A549 (cell line): ENCODE results near the gene ZNF398. TPM values are rescaled to one million over a fixed set of nuclear protein-coding genes. Genes with fewer than 3 reads are reported as not detected.

ENCODE experiments used
- ATAC-seq, 2 experiments: fragments of 200-7000 bp in 1 of 2; fragments of >200 bp in 1 of 2; cut with Nextera tagmentation in 1 of 2; cut with Tn5 transposase in 1 of 2; 3 replicates each; pipeline versions ENCODE4 v1.8.0 to v1.9.1; 2018 to 2020; ENCODE audit warnings: mild to moderate bottlenecking in 1 of 2, moderate library complexity in 1 of 2
- CTCF ChIA-PET: fragments of 300-600 bp; sonication (Branson Sonifier 250); formaldehyde crosslinking; extraction: SDS; loops from one replicate; lab custom pipeline; 2021; ENCODE audit warnings: antibody characterized with exemption, inconsistent platforms; lab: Yijun Ruan, JAX
- POLR2A ChIA-PET: fragments of 350-600 bp; formaldehyde crosslinking; extraction: SDS; loops from one replicate; lab custom pipeline; 2021; ENCODE audit warnings: antibody characterized with exemption, inconsistent platforms; lab: Yijun Ruan, JAX
- DNase-seq, 2 experiments: peaks; one replicate each; pipeline versions ENCODE4 v3.0.0 to v3.0.0-alpha.2; 2011 to 2016; ENCODE audit warnings: low read depth in 1 of 2, low spot score in 1 of 2
- FAIRE-seq: peaks from 2 replicates; lab custom pipeline; 2011; peaks lifted over from hg19 to GRCh38; lab: Jason Lieb, UNC
- H3K27ac ChIP-seq, 2 experiments: fragments of >200 bp; sonication (Bioruptor Twin); formaldehyde crosslinking; 3 replicates each; pipeline ENCODE4 v1.5.1; 2016 to 2017
- H3K4me1 ChIP-seq: fragments of >200 bp; sonication (Bioruptor Twin); formaldehyde crosslinking; 3 replicates; pipeline ENCODE4 v1.6.1; 2016
- H3K4me2 ChIP-seq: fragments of >200 bp; sonication (Bioruptor Twin); formaldehyde crosslinking; 3 replicates; pipeline ENCODE4 v1.6.1; 2016
- H3K4me3 ChIP-seq: fragments of >200 bp; sonication (Bioruptor Twin); formaldehyde crosslinking; 3 replicates; pipeline ENCODE4 v1.5.1; 2016
- H3K9me3 ChIP-seq: fragments of >200 bp; sonication (Bioruptor Twin); formaldehyde crosslinking; 3 replicates; pipeline ENCODE4 v1.6.1; 2016
- EHF ChIP-seq: fragments of 250-450 bp; sonication (Bioruptor Pico); IDR thresholded peaks from 2 replicates; pipeline ENCODE4 v1.5.0; 2020; ENCODE audit warnings: mild to moderate bottlenecking
- FOSB ChIP-seq: fragments of 250-450 bp; sonication (Bioruptor Pico); IDR thresholded peaks from 2 replicates; pipeline ENCODE4 v1.5.0; 2020; ENCODE audit warnings: mild to moderate bottlenecking, moderate library complexity
- FOSL2 ChIP-seq, 2 experiments: fragments of 450-650 bp in 1 of 2; fragments of >200 bp in 1 of 2; sonication (Bioruptor Twin) in 1 of 2; formaldehyde crosslinking; IDR thresholded peaks; 2 replicates each; pipeline versions ENCODE4 v1.5.0 to v1.6.1; 2016 to 2020; ENCODE audit warnings: mild to moderate bottlenecking in 1 of 2, moderate library complexity in 1 of 2
- HDAC2 ChIP-seq: fragments of 200-600 bp; sonication (generic); IDR thresholded peaks from 2 replicates; pipeline ENCODE4 v1.6.1; 2016
- HOXA7 ChIP-seq: fragments of 250-450 bp; sonication (Bioruptor Pico); IDR thresholded peaks from 2 replicates; pipeline ENCODE4 v1.5.0; 2020; ENCODE audit warnings: mild to moderate bottlenecking, moderate library complexity
- HOXB5 ChIP-seq: fragments of 250-450 bp; sonication (Bioruptor Pico); IDR thresholded peaks from 2 replicates; pipeline ENCODE4 v1.5.0; 2020; ENCODE audit warnings: mild to moderate bottlenecking, moderate library complexity
- JUNB ChIP-seq: fragments of >200 bp; sonication (Bioruptor Twin); formaldehyde crosslinking; IDR thresholded peaks from 2 replicates; pipeline ENCODE4 v1.6.1; 2016
- MAZ ChIP-seq: fragments of 150-350 bp; IDR thresholded peaks from 2 replicates; pipeline ENCODE4 v1.6.1; 2014; ENCODE audit warnings: antibody characterized with exemption, low read depth, low read length, borderline replicate concordance
- MYC ChIP-seq: IDR thresholded peaks from 2 replicates; pipeline ENCODE4 v1.6.1; 2012; ENCODE audit warnings: mild to moderate bottlenecking, inconsistent platforms, low read length, improper control_type of control experiment, borderline replicate concordance
- NFE2L2 ChIP-seq: fragments of 150-350 bp; conservative IDR thresholded peaks from 2 replicates; pipeline ENCODE4 v1.6.1; 2014; ENCODE audit warnings: low read length
- PHF8 ChIP-seq: fragments of 200-600 bp; sonication (generic); IDR thresholded peaks from 2 replicates; pipeline ENCODE4 v1.6.1; 2016; ENCODE audit warnings: low read depth, mild to moderate bottlenecking, antibody characterized with exemption, moderate library complexity, borderline replicate concordance
- RAD21 ChIP-seq, 2 experiments: fragments of >200 bp in 1 of 2; sonication (Bioruptor Twin) in 1 of 2; formaldehyde crosslinking in 1 of 2; IDR thresholded peaks in 1 of 2; conservative IDR thresholded peaks in 1 of 2; 2 replicates in 1 of 2; 3 replicates in 1 of 2; pipeline ENCODE4 v1.6.1; 2012 to 2018; ENCODE audit warnings: inconsistent platforms in 1 of 2
- RCOR1 ChIP-seq: fragments of 150-350 bp; IDR thresholded peaks from 2 replicates; pipeline ENCODE4 v1.6.1; 2014; ENCODE audit warnings: antibody characterized with exemption, low read length, low read depth
- RNF2 ChIP-seq: fragments of 200-600 bp; sonication (generic); IDR thresholded peaks from 2 replicates; pipeline ENCODE4 v1.6.1; 2016; ENCODE audit warnings: low read depth, mild to moderate bottlenecking, antibody characterized with exemption, moderate library complexity, borderline replicate concordance
- ZFP36 ChIP-seq: fragments of 450-650 bp; IDR thresholded peaks from 2 replicates; pipeline ENCODE4 v1.6.1; 2014; ENCODE audit warnings: borderline replicate concordance; ENCODE audit not compliant: partially characterized antibody
- ZSCAN20 ChIP-seq: fragments of 250-450 bp; sonication (Bioruptor Pico); IDR thresholded peaks from 2 replicates; pipeline ENCODE4 v1.8.0; 2022; ENCODE audit warnings: mild to moderate bottlenecking, moderate library complexity
- WGBS: methylation state at CpG from one replicate; pipeline ENCODE4 v1.1.6; 2017; ENCODE audit errors: missing lambda C conversion rate; 5-methylcytosine and 5-hydroxymethylcytosine counted together
- polyA plus RNA-seq, 4 experiments: library from polyadenylated mRNA; depleted of rRNA in 3 of 4; stranded (reverse); fragments of >200 nt; fragmentation: RNase III in 1 of 4; extraction: RNeasy Plus Mini Kit Qiagen cat#74134 plus additional on column Dnase treatment in 1 of 4; gene quantifications; 2 replicates in 3 of 4; 3 replicates in 1 of 4; pipeline ENCODE4 v1.2.3, GENCODE V29; 2011 to 2017
- TF ChIP-seq, protein P1 (sequence below): fragments of 250-450 bp; sonication (Bioruptor Pico); IDR thresholded peaks from 2 replicates; pipeline ENCODE4 v1.5.0; 2021; ENCODE audit warnings: mild to moderate bottlenecking, moderate library complexity, borderline replicate concordance
- TF ChIP-seq, protein P2 (sequence below): fragments of 200-600 bp; sonication (generic); IDR thresholded peaks from 2 replicates; pipeline ENCODE4 v1.6.1; 2016; ENCODE audit warnings: antibody characterized with exemption, mild to moderate bottlenecking, moderate library complexity
- TF ChIP-seq, protein P3 (sequence below): fragments of >200 bp; sonication (Bioruptor Twin); formaldehyde crosslinking; IDR thresholded peaks from 3 replicates; pipeline ENCODE4 v1.6.1; 2016
- TF ChIP-seq, protein P4 (sequence below): fragments of >200 bp; sonication (Bioruptor Twin); formaldehyde crosslinking; IDR thresholded peaks from 3 replicates; pipeline ENCODE4 v1.5.1; 2016

ZNF398 gene
- polyA plus RNA-seq, 2 of the 4 experiments (the other 2 are of a cell fraction): 6.6 to 8.1 TPM

- TF ChIP-seq, protein P1, sequence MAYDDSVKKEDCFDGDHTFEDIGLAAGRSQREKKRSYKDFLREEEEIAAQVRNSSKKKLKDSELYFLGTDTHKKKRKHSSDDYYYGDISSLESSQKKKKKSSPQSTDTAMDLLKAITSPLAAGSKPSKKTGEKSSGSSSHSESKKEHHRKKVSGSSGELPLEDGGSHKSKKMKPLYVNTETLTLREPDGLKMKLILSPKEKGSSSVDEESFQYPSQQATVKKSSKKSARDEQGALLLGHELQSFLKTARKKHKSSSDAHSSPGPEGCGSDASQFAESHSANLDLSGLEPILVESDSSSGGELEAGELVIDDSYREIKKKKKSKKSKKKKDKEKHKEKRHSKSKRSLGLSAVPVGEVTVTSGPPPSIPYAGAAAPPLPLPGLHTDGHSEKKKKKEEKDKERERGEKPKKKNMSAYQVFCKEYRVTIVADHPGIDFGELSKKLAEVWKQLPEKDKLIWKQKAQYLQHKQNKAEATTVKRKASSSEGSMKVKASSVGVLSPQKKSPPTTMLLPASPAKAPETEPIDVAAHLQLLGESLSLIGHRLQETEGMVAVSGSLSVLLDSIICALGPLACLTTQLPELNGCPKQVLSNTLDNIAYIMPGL (CRISPR knock-in tag): no peak
- TF ChIP-seq ZFP36 (no peak), RNF2 (no peak)
Observed at GRCh38 chr7:149102666-149103065, 44.6 kb upstream of the ZNF398 start (continued).

- H3K4me1 ChIP-seq: no peaks in the 10 kb centered on the region
Observed at GRCh38 chr7:149103424-149103823, 43.8 kb upstream of the ZNF398 start.

GRCh38 chr7:149104214-149104613, 43.0 kb upstream of the ZNF398 start:
- H3K27ac ChIP-seq: no peak overlapping the region
- TF ChIP-seq JUNB (no peak), RAD21 (conservative IDR thresholded peaks at IDR 0.05 in 1 of 2, IDR thresholded peaks at IDR 0.05 in 1 of 2) (no peak)
- TF ChIP-seq, protein P2, sequence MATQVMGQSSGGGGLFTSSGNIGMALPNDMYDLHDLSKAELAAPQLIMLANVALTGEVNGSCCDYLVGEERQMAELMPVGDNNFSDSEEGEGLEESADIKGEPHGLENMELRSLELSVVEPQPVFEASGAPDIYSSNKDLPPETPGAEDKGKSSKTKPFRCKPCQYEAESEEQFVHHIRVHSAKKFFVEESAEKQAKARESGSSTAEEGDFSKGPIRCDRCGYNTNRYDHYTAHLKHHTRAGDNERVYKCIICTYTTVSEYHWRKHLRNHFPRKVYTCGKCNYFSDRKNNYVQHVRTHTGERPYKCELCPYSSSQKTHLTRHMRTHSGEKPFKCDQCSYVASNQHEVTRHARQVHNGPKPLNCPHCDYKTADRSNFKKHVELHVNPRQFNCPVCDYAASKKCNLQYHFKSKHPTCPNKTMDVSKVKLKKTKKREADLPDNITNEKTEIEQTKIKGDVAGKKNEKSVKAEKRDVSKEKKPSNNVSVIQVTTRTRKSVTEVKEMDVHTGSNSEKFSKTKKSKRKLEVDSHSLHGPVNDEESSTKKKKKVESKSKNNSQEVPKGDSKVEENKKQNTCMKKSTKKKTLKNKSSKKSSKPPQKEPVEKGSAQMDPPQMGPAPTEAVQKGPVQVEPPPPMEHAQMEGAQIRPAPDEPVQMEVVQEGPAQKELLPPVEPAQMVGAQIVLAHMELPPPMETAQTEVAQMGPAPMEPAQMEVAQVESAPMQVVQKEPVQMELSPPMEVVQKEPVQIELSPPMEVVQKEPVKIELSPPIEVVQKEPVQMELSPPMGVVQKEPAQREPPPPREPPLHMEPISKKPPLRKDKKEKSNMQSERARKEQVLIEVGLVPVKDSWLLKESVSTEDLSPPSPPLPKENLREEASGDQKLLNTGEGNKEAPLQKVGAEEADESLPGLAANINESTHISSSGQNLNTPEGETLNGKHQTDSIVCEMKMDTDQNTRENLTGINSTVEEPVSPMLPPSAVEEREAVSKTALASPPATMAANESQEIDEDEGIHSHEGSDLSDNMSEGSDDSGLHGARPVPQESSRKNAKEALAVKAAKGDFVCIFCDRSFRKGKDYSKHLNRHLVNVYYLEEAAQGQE: no peak
- POLR2A ChIA-PET: no interaction called here
- no peak overlapping the region for H3K4me3 ChIP-seq
- WGBS: 94% methylated on average over 35 of the region's 35 CpGs
- H3K9me3 ChIP-seq: no peaks in the 10 kb centered on the region
- no peak for FAIRE-seq
- no peak overlapping the region for H3K4me2 ChIP-seq
- DNase-seq: no peak
- H3K4me1 ChIP-seq: no peaks in the 10 kb centered on the region
- ATAC-seq: no peak
- CTCF ChIA-PET: interaction anchor here (1.0 to 6.7 kb wide), 4 partner anchors 22 to 153 kb away, joined by 3 to 32 read pairs (median 8); partner anchors contain the start of gene ZNF425

More at GRCh38 chr7:149103424-149103823, 43.8 kb upstream of the ZNF398 start:
- FAIRE-seq: no peak
- Histone ChIP-seq H3K4me2 (no peak overlapping the region), H3K9me3 (no peaks in the 10 kb centered on the region)
- CTCF ChIA-PET: interaction anchor here (1.0 to 6.7 kb wide), 3 partner anchors 23 to 43 kb away, joined by 4 to 32 read pairs (median 11); partner anchors contain the start of gene ZNF425
- 76% methylated on average over 8 of the region's 9 CpGs for WGBS
- no peak for TF ChIP-seq RAD21 (conservative IDR thresholded peaks at IDR 0.05 in 1 of 2, IDR thresholded peaks at IDR 0.05 in 1 of 2)
- no peak for TF ChIP-seq FOSL2 (IDR thresholded peaks at IDR 0.05)
- no peak for TF ChIP-seq FOSL2 (CRISPR knock-in tag; IDR thresholded peaks at IDR 0.05)
- TF ChIP-seq, protein P3, sequence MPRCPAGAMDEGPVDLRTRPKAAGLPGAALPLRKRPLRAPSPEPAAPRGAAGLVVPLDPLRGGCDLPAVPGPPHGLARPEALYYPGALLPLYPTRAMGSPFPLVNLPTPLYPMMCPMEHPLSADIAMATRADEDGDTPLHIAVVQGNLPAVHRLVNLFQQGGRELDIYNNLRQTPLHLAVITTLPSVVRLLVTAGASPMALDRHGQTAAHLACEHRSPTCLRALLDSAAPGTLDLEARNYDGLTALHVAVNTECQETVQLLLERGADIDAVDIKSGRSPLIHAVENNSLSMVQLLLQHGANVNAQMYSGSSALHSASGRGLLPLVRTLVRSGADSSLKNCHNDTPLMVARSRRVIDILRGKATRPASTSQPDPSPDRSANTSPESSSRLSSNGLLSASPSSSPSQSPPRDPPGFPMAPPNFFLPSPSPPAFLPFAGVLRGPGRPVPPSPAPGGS: no peak
- TF ChIP-seq PHF8: no peak
- TF ChIP-seq MAZ: no peak
- TF ChIP-seq, protein P4, sequence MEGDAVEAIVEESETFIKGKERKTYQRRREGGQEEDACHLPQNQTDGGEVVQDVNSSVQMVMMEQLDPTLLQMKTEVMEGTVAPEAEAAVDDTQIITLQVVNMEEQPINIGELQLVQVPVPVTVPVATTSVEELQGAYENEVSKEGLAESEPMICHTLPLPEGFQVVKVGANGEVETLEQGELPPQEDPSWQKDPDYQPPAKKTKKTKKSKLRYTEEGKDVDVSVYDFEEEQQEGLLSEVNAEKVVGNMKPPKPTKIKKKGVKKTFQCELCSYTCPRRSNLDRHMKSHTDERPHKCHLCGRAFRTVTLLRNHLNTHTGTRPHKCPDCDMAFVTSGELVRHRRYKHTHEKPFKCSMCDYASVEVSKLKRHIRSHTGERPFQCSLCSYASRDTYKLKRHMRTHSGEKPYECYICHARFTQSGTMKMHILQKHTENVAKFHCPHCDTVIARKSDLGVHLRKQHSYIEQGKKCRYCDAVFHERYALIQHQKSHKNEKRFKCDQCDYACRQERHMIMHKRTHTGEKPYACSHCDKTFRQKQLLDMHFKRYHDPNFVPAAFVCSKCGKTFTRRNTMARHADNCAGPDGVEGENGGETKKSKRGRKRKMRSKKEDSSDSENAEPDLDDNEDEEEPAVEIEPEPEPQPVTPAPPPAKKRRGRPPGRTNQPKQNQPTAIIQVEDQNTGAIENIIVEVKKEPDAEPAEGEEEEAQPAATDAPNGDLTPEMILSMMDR: no peak
- no peak for TF ChIP-seq NFE2L2
- TF ChIP-seq MYC: no peak
- TF ChIP-seq ZFP36: no peak
- TF ChIP-seq EHF: no peak
- no peak for TF ChIP-seq JUNB
- no peak for TF ChIP-seq RCOR1
- no peak for TF ChIP-seq HOXA7 (CRISPR knock-in tag)
- no peak for TF ChIP-seq FOSB (CRISPR knock-in tag)
- no peak for TF ChIP-seq HDAC2
- TF ChIP-seq ZSCAN20 (CRISPR knock-in tag): no peak
- TF ChIP-seq HOXB5 (CRISPR knock-in tag): no peak
- TF ChIP-seq, all 56 proteins: peak for 0
- Histone ChIP-seq H3K4me3 (no peak overlapping the region), H3K27ac (no peak overlapping the region)
- DNase-seq (no peak), ATAC-seq (peak in 1 of 2 experiments; percentile 23; a peak in 1 of 6 replicates)
- POLR2A ChIA-PET: interaction anchor here (0.6 kb wide), 1 partner anchor 117 kb away, joined by 10 read pairs; no protein-coding TSS in a partner anchor
